Stimulated activated CD4-positive, alpha-beta T cell treated with anti-CD3 and anti-CD28 coated beads, Interleukin-2, amount 100 ng/mL, for 48 hours (primary cell): ENCODE measurements around the gene AHCYL1.

Experiments used
- DNase-seq, 2 donors: peaks; one replicate each; pipeline ENCODE4 v3.0.0-alpha.2; 2020

AHCYL1 gene

GRCh38 chr1:109977225-109977624 lies 7.3 kb upstream of the AHCYL1 start:
- no peak for DNase-seq

GRCh38 chr1:109977657-109978378 lies 6.7 kb upstream of the AHCYL1 start:
- no peak for DNase-seq

GRCh38 chr1:109978761-109979488 lies 5.6 kb upstream of the AHCYL1 start:
- no peak for DNase-seq

GRCh38 chr1:109979489-109980091 lies 5.0 kb upstream of the AHCYL1 start:
- DNase-seq: no peak

GRCh38 chr1:109980324-109981003 lies 4.1 kb upstream of the AHCYL1 start:
- no peak for DNase-seq

- no peak for DNase-seq
These were observed 3.6 kb upstream of the AHCYL1 start for GRCh38 chr1:109981004-109981335.

GRCh38 chr1:109983380-109984189 lies 980 bp upstream of the AHCYL1 start:
- no peak for DNase-seq

- no peak for DNase-seq
These were observed 442 bp upstream of the AHCYL1 start for GRCh38 chr1:109984190-109984455.

- no peak for DNase-seq
These were observed 885 bp downstream of the AHCYL1 start for GRCh38 chr1:109985247-109986053.

GRCh38 chr1:109986054-109986444 lies 1.5 kb downstream of the AHCYL1 start:
- DNase-seq: no peak

- DNase-seq: no peak
These were observed 3.9 kb downstream of the AHCYL1 start for GRCh38 chr1:109988349-109988914.

- no peak for DNase-seq
These were observed 5.1 kb downstream of the AHCYL1 start for GRCh38 chr1:109989506-109990301.

- DNase-seq: no peak
These were observed 5.7 kb downstream of the AHCYL1 start for GRCh38 chr1:109990302-109990653.

GRCh38 chr1:109991400-109991925 lies 6.9 kb downstream of the AHCYL1 start:
- no peak for DNase-seq

GRCh38 chr1:109993885-109994284 lies 9.3 kb downstream of the AHCYL1 start:
- no peak for DNase-seq

- no peak for DNase-seq
These were observed 10.1 kb downstream of the AHCYL1 start for GRCh38 chr1:109994654-109995053.

GRCh38 chr1:109995536-109995935 lies 11.0 kb downstream of the AHCYL1 start:
- no peak for DNase-seq

GRCh38 chr1:109996476-109996875 lies 11.9 kb downstream of the AHCYL1 start:
- no peak for DNase-seq

- DNase-seq: no peak
These were observed 12.8 kb downstream of the AHCYL1 start for GRCh38 chr1:109997204-109997866.

GRCh38 chr1:109997867-109998229 lies 13.3 kb downstream of the AHCYL1 start:
- no peak for DNase-seq
